LHCN-M2 (cell line): Measurements from ENCODE around the gene KRTAP3-3. TPM values are rescaled to one million over a fixed set of nuclear protein-coding genes. Genes with fewer than 3 reads are reported as not detected.
"Not testable (repeated sequence)": the region's sequence is repeated elsewhere in the genome, so short reads cannot be mapped to it uniquely, and the experiment has no call there.

Experiments used
- DNase-seq: peaks from one replicate; pipeline ENCODE4 v3.0.0-alpha.2; 2012; ENCODE audit warnings: low read depth
- total RNA-seq: library from RNA; depleted of rRNA; stranded (reverse); fragments of >200 nt; gene quantifications from 2 replicates; pipeline ENCODE4 v1.2.3, GENCODE V29; 2014

Gene KRTAP3-3
- total RNA-seq, 1 experiment from 2014 or later, result not detected

DNA sequence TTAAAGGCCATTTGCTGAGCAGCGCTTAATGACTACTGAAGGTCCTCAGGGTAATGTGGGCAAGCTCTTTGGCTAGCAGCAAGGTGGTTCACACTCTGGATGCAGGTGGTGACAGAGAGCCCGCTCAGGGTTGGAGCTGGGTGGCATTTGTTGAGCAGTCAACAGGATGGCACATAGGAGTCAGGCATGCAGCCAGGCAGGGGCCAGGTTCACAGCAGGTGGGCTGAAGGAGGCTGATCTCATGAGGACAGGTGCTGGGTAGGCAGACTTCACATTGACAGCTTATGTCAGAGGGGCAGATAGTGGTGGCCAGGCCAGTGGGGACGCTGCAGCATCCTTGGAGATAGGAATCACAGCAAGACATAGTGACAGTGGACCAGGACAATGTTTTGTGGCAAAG is 10.4 kb upstream of the KRTAP3-3 start:
- DNase-seq, result no peak

- no peak for DNase-seq
Observed at GRCh38 chr17:41003926-41004325, 10.0 kb upstream of the KRTAP3-3 start.

GRCh38 chr17:41002814-41003213 is 8.8 kb upstream of the KRTAP3-3 start:
- peak; percentile 47 for DNase-seq

- DNase-seq, result no peak
Observed at GRCh38 chr17:41001795-41002194, 7.8 kb upstream of the KRTAP3-3 start.

GRCh38 chr17:40999563-40999962 is 5.6 kb upstream of the KRTAP3-3 start, which contains the start of gene KRTAP3-2:
Gene KRTAP3-2, minus strand, starts transcription at chr17:40999906. Its CDS starts 53 bp downstream, at chr17:40999853.
- DNase-seq, result not testable (repeated sequence)

- DNase-seq, result no peak
Observed at GRCh38 chr17:40997361-40997760, 3.4 kb upstream of the KRTAP3-3 start.

DNA sequence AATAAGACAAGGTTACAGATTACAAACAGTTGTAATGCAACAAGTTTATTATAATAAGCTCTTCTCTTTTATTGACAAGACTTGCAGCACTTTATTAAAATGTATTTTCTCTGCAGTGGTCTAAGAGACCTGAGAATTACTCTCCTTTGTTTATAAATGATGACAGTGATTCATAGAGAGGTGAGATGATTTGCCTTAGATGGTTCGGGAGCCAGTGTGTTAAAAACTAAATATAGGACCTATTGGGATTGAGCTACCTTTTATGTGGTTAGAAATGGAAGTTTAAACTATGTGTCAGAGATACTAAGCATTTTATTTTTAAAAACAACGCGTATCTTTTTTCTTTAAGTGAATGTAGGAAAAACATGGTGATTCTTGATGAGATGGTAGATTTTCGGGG is 2.9 kb upstream of the KRTAP3-3 start:
- DNase-seq, result no peak

DNA sequence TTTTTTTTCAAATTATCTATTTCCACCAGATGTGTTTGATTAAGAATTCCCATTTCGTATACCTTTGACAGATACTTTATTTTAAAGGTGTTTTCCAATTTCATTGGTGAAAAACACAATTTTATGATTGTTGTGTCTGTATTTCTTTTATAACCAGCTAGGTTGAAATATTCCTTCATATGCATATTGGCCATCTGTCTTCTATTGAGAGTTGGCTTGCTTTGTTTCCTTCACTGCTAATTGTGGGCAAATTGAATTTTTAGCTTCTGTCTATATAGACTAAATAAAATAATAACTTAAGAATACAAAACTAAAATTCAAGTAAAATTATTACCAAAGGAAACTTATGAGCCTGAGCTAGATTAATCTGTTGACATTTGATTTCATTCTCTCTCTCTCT is 1.2 kb upstream of the KRTAP3-3 start:
- DNase-seq, result no peak

DNA sequence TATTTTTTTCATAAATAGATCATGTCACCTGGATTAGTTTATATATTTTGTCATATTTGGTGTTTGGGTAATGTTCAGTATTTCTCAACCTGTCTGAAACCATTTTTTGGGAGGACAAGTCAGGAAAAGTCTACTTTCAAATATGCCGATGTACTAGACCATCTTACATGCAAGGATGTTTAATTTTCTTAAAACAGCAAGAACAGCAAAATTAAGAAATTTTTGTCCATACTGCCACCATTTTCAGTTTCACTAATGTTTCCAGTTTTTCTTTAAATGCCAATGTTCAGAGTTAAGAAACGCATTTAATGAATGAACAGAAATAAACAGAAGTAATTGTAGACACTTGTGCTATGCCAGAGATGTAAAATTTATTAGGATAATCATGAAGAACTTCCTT is 880 bp downstream of the KRTAP3-3 start:
- no peak for DNase-seq

DNA sequence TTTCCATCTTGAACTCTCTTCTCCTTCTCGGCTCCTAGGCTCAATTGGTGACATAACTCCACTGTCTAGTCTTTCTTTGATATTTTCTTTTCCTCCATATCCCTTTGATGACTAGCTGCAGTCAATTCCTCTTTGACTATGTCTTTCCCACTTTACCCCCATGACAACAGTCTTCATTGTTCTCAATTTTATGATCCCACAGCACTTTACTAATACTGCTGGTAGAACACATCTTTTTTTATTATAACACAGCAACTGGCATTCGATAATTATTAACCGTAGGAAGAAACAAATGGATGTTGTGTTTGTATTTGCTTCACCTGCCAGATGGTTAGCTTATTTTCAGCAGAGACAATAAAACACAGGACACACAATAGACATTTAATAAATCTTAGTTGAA is 1.3 kb downstream of the KRTAP3-3 start:
- DNase-seq, result no peak

DNA sequence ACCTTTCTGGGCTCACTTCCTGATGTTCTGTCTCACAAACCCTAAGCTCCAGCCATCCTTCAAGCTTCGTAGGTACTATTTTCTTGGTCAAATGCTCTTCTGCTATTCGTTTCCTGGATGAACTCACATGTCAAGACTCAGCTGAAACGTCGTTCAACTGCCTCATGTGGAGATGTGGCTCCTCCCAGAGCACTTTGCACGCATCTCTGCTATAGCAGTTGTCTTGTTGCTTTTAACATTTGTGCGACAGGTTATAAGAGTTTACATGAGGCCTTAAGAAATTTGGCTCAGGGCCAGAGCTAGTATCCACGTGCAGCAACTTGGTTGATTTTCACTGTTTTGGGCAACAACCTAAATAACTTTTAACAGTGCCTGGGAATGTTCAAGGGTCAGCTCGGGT is 7.0 kb downstream of the KRTAP3-3 start:
- DNase-seq, result no peak

DNA sequence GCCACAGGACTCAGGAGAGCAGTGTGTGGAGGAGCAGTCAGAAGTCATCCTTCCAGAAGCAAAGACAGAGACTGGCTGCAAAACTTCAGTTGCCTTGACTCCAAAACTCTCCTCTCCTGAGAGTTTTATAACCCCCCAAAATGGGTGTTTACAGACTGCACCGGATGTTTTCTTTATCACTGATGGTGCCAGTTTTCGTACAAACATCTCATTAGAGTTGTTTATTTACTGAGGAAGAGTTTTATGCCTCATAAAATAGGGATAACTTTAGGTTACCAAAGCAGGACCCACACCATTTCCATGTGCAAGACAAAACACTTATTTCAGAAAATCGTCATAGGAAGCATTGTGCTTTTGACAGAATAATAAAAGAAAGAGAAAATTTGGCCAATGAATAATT is 9.7 kb downstream of the KRTAP3-3 start, which contains the start of gene KRT40:
Gene KRT40, minus strand, starts transcription at position 101 of the 400 bp plus-strand sequence. Its CDS starts 53 bp downstream, at position 48.
- no peak for DNase-seq

DNA sequence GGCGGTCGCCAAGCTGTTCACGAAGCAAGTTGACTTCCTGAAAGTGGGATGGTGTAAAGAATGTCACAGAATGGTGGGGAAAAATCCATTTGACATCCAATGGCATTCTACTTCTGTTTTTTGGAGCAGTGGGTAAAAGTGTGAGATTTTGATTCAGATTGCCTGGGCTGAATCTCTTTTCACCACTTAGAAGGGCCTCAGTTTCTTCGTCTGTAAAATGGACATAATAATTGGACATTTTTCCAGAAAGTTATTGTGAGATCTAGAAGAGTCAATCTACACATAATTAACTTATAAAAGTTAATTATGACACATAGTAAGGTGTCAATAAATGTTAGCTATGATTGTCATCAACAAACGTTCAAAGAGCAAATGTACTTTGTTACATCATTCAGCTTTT is 12.8 kb downstream of the KRTAP3-3 start:
- DNase-seq, result no peak

- DNase-seq, result peak; percentile 71
Observed at GRCh38 chr17:40980596-40980995, 13.4 kb downstream of the KRTAP3-3 start.

- DNase-seq, result no peak
Observed at GRCh38 chr17:40980117-40980516, 13.8 kb downstream of the KRTAP3-3 start.

DNA sequence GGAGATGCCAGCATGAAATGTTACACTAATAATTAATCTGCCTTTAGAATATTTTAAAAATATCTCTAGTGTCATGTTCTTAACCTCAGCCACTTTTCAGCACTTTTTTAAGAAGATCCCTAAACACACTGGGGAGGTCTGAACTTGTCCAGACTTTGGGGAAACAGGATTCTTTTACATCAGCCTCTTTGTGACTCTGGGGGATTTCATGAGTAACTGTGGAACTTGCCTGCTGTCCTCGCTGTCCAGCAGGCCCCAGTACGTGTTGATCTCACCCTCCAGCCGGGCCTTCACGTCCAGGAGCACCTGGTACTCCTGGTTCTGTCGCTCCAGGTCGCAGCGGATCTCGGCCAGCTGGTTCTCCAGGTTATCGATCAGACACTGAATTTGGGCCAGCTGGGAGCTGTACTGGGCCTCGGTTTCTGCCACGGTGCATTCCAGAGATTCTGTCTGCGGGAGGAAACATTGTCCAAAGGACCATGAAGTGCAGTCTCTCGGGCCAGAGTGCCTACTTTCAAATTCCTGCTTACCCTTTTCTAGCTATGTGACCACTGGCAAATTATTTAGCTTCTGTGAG is 15.3 kb downstream of the KRTAP3-3 start:
- DNase-seq, result no peak

DNA sequence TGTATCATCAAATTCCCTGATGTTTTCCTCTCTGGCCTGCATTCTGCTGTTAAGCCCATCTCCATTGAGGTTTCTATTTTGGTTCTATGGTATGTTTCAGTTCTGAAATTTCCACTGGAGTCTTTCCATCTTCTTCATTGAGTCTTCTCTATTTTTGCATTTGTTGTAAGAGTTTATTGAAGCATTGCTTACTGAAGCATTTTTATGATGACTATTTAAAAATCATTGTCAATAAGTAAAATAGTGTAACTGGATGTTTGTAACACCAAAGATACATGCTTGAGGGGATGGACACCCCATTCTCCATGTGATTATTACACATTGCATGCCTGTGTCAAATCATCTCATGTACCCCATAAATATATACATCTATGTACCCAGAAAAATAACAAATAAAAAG is 18.4 kb downstream of the KRTAP3-3 start:
- no peak for DNase-seq

GRCh38 chr17:40974366-40974765 is 19.6 kb downstream of the KRTAP3-3 start:
- DNase-seq, result no peak

- no peak for DNase-seq
Observed at GRCh38 chr17:40967582-40967981, 26.4 kb downstream of the KRTAP3-3 start.

DNA sequence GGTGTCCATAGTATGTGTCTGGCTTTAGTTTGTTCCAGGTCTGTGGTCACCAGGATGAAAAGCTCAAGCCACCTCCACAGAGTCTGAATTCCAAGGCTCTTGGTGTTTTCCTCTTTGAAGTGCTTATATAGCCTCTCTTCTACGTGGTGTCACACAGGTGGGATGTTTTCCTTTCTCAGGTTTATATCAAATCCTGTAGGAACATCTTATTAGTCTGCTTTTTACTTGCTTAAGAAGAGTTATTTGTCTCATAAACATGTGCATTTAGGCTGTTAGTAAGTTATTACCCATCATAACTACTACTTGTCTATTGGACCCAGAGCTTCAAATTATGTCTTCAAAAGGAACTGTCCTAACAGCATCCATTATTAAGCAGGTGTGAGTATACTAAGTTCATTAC is 27.1 kb downstream of the KRTAP3-3 start, which contains the start of gene KRT39:
Gene KRT39, minus strand, starts transcription at position 101 of the 400 bp plus-strand sequence. Its CDS starts 92 bp downstream, at position 9.
- DNase-seq, result no peak

DNA sequence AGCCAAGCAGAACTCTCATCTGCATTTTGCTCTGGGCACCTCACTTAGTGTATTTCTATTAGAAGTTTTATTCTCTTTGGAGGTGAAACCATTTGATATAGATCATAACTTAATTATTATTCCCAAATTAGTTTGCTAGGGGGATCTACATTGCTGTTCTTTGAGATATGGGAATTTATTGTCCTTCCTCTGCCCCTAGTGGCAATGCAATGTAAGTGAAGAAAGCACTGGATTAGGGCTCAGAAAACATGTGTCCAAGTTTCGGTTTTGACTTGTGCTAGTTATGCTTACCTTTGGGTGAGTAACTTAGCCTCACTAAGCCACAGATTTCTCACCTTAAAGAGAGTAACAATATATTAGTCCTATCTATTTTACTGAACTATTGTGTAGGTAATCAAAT is 30.1 kb downstream of the KRTAP3-3 start:
- no peak for DNase-seq

- no peak for DNase-seq
Observed at GRCh38 chr17:40962059-40962561, 31.9 kb downstream of the KRTAP3-3 start.

DNA sequence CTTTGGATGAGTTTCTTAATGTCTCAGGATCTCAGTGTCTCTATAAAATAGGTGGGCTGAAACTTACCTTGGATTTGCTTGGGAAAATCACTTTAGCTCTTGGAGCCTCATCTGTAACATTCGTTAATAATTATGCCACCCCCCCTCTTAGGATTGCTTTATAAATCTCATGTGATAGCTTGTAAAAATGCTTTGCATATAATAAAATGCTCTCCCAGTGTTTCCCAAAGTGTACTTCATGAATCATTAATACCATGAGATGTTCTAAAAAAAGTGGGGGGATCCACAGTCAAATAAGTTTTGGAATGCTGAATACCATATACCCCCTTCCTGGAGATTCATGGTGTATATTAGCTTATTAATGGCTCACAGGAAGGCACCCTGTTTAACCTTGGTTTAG is 32.4 kb downstream of the KRTAP3-3 start:
- no peak for DNase-seq

DNA sequence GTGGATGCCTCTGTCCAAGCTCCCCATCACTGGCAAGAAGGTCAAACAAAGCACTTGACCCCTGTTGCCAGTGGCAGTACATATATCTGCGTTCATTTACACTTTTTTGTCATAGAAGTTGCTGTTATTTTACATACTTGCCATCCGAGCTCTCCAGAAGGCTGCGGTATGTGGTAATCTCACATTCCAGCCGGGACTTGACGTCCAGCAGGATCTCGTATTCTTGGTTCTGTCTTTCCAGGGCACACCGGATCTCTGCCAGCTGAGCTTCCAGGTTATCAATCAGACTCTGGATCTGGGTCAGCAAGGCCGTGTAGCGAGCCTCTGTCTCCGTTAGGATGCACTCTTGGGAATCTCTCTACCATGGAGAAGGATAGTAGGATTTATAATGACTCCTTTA is 33.8 kb downstream of the KRTAP3-3 start:
- DNase-seq, result no peak
